ENCODE measurements around the gene CACNA2D4. TPM values are rescaled to one million over a fixed set of nuclear protein-coding genes. Genes with fewer than 3 reads are reported as not detected.

Gene CACNA2D4
- total RNA-seq, 1 donor from 2014 or later: 2.8 TPM

DNA sequence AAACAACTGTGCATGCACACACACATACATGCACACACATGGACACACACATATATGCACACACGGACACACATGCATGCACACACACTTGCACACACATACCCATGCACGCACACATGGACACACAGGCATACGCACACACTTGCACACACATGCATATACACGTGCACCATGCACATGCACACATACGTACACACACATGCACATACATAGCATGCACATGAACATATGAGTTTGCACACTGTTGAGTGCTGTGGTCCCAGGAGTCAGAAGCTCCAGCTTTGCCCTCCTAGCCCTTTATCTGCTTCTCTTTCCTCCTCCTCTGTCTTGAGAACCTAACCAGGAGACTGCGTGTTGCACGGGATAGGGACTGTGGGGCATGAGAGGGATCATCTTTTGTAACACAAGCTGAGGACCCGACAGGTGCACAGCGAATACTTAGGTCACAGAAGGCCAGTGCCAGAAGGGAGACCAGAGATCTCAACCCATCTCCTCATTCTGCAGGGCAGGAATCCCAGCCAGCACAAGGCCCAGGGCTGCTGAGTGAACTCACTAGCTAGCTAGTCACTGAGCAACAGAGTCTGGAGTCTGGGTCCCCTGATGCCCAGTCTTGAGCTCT, 101.6 kb downstream of the CACNA2D4 start:
- ChIA-PET POLR2A (no interaction called here), CTCF (no interaction called here)
- H3K4me3 Mint-ChIP-seq: no peak overlapping the region
- no peak for DNase-seq
- H3K27me3 Mint-ChIP-seq: peaks cover 35% of the 10 kb centered on the region
- H3K9me3 Mint-ChIP-seq: no peaks in the 10 kb centered on the region
- peaks cover 4% of the 10 kb centered on the region for H3K4me1 Mint-ChIP-seq
- H3K27ac Mint-ChIP-seq: no peak overlapping the region
- intact Hi-C loops (cut with micrococcal nuclease): no loop called here
- TF ChIP-seq, protein P1, sequence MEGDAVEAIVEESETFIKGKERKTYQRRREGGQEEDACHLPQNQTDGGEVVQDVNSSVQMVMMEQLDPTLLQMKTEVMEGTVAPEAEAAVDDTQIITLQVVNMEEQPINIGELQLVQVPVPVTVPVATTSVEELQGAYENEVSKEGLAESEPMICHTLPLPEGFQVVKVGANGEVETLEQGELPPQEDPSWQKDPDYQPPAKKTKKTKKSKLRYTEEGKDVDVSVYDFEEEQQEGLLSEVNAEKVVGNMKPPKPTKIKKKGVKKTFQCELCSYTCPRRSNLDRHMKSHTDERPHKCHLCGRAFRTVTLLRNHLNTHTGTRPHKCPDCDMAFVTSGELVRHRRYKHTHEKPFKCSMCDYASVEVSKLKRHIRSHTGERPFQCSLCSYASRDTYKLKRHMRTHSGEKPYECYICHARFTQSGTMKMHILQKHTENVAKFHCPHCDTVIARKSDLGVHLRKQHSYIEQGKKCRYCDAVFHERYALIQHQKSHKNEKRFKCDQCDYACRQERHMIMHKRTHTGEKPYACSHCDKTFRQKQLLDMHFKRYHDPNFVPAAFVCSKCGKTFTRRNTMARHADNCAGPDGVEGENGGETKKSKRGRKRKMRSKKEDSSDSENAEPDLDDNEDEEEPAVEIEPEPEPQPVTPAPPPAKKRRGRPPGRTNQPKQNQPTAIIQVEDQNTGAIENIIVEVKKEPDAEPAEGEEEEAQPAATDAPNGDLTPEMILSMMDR (IDR thresholded peaks at IDR 0.05): no peak
- no peaks in the 10 kb centered on the region for H3K36me3 Mint-ChIP-seq (ENCODE audit: low read depth)
- no peak for ATAC-seq (ENCODE audit: low read depth)

GRCh38 chr12:1815814-1816729, 102.4 kb downstream of the CACNA2D4 start:
- intact Hi-C loops (cut with micrococcal nuclease): no loop called here
- TF ChIP-seq, protein P1 (IDR thresholded peaks at IDR 0.05): no peak
- Mint-ChIP-seq H3K4me3 (no peak overlapping the region), H3K4me1 (peaks cover 4% of the 10 kb centered on the region), H3K9me3 (no peaks in the 10 kb centered on the region), H3K36me3 (ENCODE audit: low read depth) (no peaks in the 10 kb centered on the region), H3K27me3 (peaks cover 32% of the 10 kb centered on the region), H3K27ac (no peak overlapping the region)
- CTCF ChIA-PET: interaction anchor here (0.8 to 1.4 kb wide), 2 partner anchors 124 to 181 kb away, joined by 3 to 5 read pairs; no protein-coding TSS in a partner anchor
- POLR2A ChIA-PET: no interaction called here
- DNase-seq (no peak), ATAC-seq (ENCODE audit: low read depth) (no peak)

- H3K36me3 Mint-ChIP-seq (ENCODE audit: low read depth): no peaks in the 10 kb centered on the region
- ATAC-seq (ENCODE audit: low read depth) (no peak), DNase-seq (no peak)
- H3K9me3 Mint-ChIP-seq: no peaks in the 10 kb centered on the region
- peaks cover 25% of the 10 kb centered on the region for H3K27me3 Mint-ChIP-seq
- H3K4me3 Mint-ChIP-seq: no peak overlapping the region
- intact Hi-C loops (cut with micrococcal nuclease): no loop called here
- TF ChIP-seq, protein P1 (IDR thresholded peaks at IDR 0.05): no peak
- CTCF ChIA-PET: interaction anchor here (1.4 kb wide), 1 partner anchor 125 kb away, joined by 5 read pairs; no protein-coding TSS in a partner anchor
- H3K4me1 Mint-ChIP-seq: peaks cover 4% of the 10 kb centered on the region
- H3K27ac Mint-ChIP-seq: no peak overlapping the region
- POLR2A ChIA-PET: no interaction called here
These were observed 103.3 kb downstream of the CACNA2D4 start for GRCh38 chr12:1815108-1815507.

GRCh38 chr12:1814266-1814665, 104.2 kb downstream of the CACNA2D4 start:
- intact Hi-C loops (cut with micrococcal nuclease): no loop called here

More at GRCh38 chr12:1814266-1814665, 104.2 kb downstream of the CACNA2D4 start:
- peaks cover 16% of the 10 kb centered on the region for H3K27me3 Mint-ChIP-seq
- no peaks in the 10 kb centered on the region for H3K9me3 Mint-ChIP-seq
- ChIA-PET POLR2A (no interaction called here), CTCF (interaction anchor here (2.0 kb wide), 1 partner anchor 126 kb away, joined by 7 read pairs; no protein-coding TSS in a partner anchor)
- H3K27ac Mint-ChIP-seq: no peak overlapping the region
- TF ChIP-seq, protein P1 (IDR thresholded peaks at IDR 0.05): no peak
- ATAC-seq (ENCODE audit: low read depth): no peak
- peaks cover 4% of the 10 kb centered on the region for H3K4me1 Mint-ChIP-seq
- DNase-seq: no peak
- no peaks in the 10 kb centered on the region for H3K36me3 Mint-ChIP-seq (ENCODE audit: low read depth)
- H3K4me3 Mint-ChIP-seq: no peak overlapping the region
